ENCODE results near the gene FMN2.

FMN2 gene

GRCh38 chr1:240099329-240099728, 7.6 kb downstream of the FMN2 start:
- no peak for DNase-seq

GRCh38 chr1:240099748-240100147, 8.1 kb downstream of the FMN2 start:
- no peak for DNase-seq

- DNase-seq, result no peak
Observed at GRCh38 chr1:240100371-240100934, 8.8 kb downstream of the FMN2 start.

- DNase-seq, result no peak
Observed at GRCh38 chr1:240101306-240101705, 9.6 kb downstream of the FMN2 start.

- no peak for DNase-seq
Observed at GRCh38 chr1:240101737-240102136, 10.1 kb downstream of the FMN2 start.

- DNase-seq, result no peak
Observed at GRCh38 chr1:240104672-240105071, 13.0 kb downstream of the FMN2 start.

- DNase-seq, result no peak
Observed at GRCh38 chr1:240107058-240107684, 15.5 kb downstream of the FMN2 start.

GRCh38 chr1:240109130-240109529, 17.4 kb downstream of the FMN2 start:
- no peak for DNase-seq

- DNase-seq, result no peak
Observed at GRCh38 chr1:240109920-240110636, 18.4 kb downstream of the FMN2 start.

- no peak for DNase-seq
Observed at GRCh38 chr1:240111558-240111957, 19.9 kb downstream of the FMN2 start.

- no peak for DNase-seq
Observed at GRCh38 chr1:240114222-240114621, 22.5 kb downstream of the FMN2 start.

GRCh38 chr1:240115831-240116230, 24.1 kb downstream of the FMN2 start:
- DNase-seq, result no peak

- no peak for DNase-seq
Observed at GRCh38 chr1:240116831-240117769, 25.4 kb downstream of the FMN2 start.

GRCh38 chr1:240117930-240118329, 26.2 kb downstream of the FMN2 start:
- DNase-seq, result no peak

- DNase-seq, result peak; percentile 82
Observed at GRCh38 chr1:240122639-240123613, 31.2 kb downstream of the FMN2 start.

GRCh38 chr1:240126821-240127220, 35.1 kb downstream of the FMN2 start:
- DNase-seq, result no peak

GRCh38 chr1:240128366-240128765, 36.7 kb downstream of the FMN2 start:
- DNase-seq, result no peak

GRCh38 chr1:240134113-240134512, 42.4 kb downstream of the FMN2 start:
- DNase-seq, result no peak

GRCh38 chr1:240134596-240134995, 42.9 kb downstream of the FMN2 start:
- no peak for DNase-seq

- DNase-seq, result no peak
Observed at GRCh38 chr1:240136402-240136801, 44.7 kb downstream of the FMN2 start.

- DNase-seq, result no peak
Observed at GRCh38 chr1:240138867-240139266, 47.2 kb downstream of the FMN2 start.

GRCh38 chr1:240139511-240139910, 47.8 kb downstream of the FMN2 start:
- DNase-seq, result no peak

Measured in NCI-H2029 (cell line).